ENCODE results near the gene CREB3L4. TPM values are rescaled to one million over a fixed set of nuclear protein-coding genes. Genes with fewer than 3 reads are reported as not detected.
"Not testable (repeated sequence)": the region's sequence is repeated elsewhere in the genome, so short reads cannot be mapped to it uniquely, and the experiment has no call there.

Gene CREB3L4
- total RNA-seq, 1 experiment from 2014 or later: 12.6 TPM

GRCh38 chr1:153981735-153982134 is 14.0 kb downstream of the CREB3L4 start:
- DNase-seq (ENCODE audit: extremely low read depth, low read depth): not testable (repeated sequence)

DNA sequence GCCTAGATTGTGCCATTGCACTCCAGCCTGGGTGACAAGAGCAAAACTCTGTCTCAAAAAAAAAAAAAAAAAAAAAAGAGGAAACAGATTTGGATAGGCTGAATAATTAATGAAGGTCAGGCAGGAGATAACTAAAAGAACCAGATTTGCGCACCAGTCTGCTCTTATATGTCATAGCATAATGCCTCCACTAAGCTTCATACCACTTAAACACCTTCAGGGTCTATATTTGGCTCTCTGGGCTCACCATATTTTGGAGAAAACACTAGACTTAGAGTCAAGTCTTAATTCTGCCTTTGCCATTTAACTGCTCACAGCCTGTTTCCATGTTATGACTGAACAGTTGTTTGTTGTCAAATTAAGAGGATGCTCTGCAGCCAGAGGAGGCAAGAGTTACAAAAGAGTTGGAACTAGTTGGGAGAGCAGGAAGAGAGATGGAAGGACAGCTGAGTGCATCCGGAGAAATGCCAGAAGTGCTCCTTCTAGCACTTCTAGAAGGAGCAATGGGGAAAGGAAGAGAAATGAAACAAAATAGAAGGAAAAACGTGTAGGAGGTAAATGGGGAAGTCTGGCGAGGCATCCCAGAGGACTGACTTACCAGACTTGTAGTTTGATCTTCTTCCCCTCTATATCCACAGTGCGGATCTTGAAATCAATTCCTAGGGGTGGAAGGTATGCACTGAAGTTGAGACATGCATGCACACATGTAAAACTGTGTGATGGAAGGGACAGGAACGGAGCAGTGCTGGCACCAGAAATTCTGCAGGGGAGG is 16.6 kb downstream of the CREB3L4 start:
- DNase-seq (ENCODE audit: extremely low read depth, low read depth): no peak

DNA sequence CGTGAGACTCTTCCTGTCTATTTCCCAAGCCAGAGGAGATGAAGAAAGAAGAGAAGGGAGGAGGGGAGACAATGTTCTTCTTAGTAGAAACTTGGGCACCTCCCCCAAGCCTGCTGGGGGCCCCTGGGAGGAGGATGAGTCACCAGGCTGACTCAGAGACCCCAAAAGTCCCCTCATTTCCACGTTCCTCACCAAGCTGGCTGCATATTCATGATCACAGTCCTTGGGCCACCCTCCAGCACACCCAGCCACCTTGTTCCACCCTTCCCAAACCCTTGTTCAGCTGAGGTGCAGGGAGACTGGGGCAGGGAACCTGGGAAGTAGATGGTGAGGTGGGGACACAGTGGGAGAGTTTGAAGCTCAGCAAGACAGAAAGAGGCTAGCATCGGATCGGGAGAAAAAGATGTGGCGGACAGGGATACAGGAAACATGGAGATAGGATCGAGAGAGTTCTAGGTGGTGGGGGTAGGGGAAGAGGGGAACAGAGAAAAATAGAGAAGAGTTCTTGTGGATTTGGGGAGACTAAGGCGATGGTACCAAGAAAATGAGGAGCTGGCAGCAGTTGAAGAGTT is 17.7 kb downstream of the CREB3L4 start:
- no peak for DNase-seq (ENCODE audit: extremely low read depth, low read depth)

DNA sequence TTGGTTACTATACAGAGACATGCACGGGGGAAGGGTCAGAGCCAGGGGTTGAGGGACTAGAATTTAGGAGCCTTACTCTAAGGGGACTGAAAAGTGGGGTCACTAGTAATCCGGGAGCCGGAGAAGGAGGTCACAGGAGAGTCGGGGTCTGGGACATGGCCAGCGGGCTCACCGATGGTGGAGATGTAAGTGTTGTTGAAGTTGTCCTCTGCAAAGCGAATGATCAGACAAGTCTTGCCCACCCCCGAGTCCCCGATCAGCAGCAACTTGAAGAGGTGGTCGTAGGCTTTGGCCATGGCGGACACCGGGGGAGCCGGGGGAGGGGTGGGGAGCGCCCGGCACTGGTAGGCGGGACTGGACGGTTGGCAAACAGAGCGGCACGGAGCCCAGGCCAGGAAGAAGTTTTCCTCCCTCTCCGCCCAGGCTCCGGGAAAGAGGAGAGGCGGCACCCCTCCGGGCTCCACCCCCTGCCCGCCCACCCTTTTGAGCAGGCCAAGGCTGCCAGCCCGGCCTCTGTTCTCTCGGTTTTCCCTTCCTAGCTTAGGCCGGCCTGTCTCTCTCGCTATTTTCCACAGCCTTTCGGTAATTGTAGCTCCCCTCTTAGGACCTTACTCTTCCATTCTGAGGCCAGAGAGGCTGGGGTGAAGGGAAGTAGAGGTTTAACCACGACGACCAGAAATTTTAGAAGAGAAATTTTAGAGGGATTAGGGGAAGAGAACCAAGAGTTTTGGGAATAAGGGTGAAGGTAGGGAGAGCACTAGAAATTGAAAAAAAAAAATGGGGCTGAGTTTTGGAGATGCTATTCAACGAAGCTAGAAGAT is 18.4 kb downstream of the CREB3L4 start, which contains the start of gene RAB13:
RAB13 (minus strand) TSS at position 399 of the 821 bp plus-strand sequence; CDS start at position 296, 103 bp downstream.
- peak; percentile 87 for DNase-seq (ENCODE audit: extremely low read depth, low read depth)

DNA sequence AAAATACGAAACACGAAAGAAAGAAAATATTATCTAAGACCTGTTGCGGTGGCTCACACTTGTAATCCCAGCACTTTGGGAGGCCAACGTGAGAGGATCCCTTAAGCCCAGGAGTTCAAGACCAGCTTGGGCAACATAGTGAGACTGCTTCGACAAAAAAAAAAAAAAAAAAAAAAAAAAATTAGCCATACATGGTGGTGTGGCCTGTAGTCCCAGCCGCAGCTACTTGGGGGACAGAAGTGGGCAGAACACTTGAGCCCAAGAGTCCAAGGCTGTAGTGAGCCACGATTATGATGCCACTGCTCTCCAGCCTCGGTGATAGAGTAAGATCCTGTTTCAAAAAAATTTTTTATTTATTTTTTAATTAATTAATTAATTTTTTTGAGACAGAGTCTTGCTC is 19.9 kb downstream of the CREB3L4 start:
- DNase-seq (ENCODE audit: extremely low read depth, low read depth): no peak

- peak; percentile 100 for DNase-seq (ENCODE audit: extremely low read depth, low read depth)
Observed at GRCh38 chr1:153990468-153991150, 22.9 kb downstream of the CREB3L4 start, which contains the start of gene RPS27. RPS27 (plus strand) TSS chr1:153990762; CDS start chr1:153990797, 35 bp downstream.

GRCh38 chr1:153991151-153991630 is 23.5 kb downstream of the CREB3L4 start:
- DNase-seq (ENCODE audit: extremely low read depth, low read depth): no peak

GRCh38 chr1:153991806-153992205 is 24.1 kb downstream of the CREB3L4 start:
- DNase-seq (ENCODE audit: extremely low read depth, low read depth): no peak

DNA sequence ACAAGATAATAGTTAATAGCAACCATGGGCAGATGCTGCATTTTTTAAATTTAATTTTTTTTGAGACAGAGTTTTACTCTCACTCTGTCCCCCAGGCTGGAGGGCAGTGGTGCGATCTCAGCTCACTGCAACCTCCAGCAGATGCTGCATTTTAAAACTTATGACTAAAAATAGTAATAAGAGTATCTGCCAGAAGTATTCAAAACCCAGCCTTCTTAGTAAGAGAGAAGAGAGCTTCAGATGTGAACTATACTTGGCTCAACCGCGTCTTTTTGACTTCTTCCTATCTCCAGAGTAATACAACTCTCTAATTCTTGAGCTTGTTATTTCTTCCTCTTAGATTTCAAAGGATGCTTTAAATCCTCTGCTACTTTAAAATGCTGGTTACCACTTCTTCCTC is 27.5 kb downstream of the CREB3L4 start:
- DNase-seq (ENCODE audit: extremely low read depth, low read depth): no peak

DNA sequence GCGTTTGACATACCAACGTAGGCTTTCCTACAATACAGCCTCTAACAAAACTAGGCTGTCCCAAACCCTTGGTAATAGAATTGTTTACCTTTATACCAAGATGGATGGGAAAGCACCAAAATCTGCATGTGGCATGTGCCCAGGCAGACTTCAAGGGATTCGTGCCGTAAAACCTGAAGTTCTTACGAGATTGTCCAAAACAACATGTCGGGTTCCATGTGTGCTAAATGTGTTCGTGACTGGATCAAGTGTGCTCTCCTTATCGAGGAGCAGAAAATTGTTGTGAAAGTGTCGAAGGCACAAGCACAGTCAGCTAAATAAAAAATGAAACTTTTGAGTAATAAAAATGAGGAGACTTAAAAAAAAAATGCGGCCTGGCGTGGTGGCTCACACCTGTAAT is 27.9 kb downstream of the CREB3L4 start:
- DNase-seq (ENCODE audit: extremely low read depth, low read depth): no peak

GRCh38 chr1:153996882-153997281 is 29.2 kb downstream of the CREB3L4 start:
- DNase-seq (ENCODE audit: extremely low read depth, low read depth): not testable (repeated sequence)

DNA sequence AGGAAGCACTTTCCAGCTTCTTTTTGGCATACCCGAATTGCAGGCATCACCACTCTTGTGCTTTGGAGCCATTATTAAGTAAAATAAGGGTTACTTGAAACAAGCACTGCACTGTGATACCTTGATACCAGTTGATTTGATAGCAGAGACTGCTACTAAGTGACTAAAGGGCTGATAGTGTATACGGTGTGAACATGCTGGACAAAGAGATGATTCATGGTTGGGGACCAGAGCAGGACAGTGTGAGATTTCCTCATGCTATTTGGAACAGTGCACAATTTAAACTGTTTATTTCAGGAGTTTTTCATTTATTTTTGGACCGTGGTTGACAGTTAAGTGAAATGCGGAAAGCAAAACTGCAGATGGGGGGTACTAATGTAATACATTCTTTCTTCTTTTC is 32.7 kb downstream of the CREB3L4 start:
- DNase-seq (ENCODE audit: extremely low read depth, low read depth): no peak

- DNase-seq (ENCODE audit: extremely low read depth, low read depth): no peak
Observed at GRCh38 chr1:154006136-154006535, 38.4 kb downstream of the CREB3L4 start.

DNA sequence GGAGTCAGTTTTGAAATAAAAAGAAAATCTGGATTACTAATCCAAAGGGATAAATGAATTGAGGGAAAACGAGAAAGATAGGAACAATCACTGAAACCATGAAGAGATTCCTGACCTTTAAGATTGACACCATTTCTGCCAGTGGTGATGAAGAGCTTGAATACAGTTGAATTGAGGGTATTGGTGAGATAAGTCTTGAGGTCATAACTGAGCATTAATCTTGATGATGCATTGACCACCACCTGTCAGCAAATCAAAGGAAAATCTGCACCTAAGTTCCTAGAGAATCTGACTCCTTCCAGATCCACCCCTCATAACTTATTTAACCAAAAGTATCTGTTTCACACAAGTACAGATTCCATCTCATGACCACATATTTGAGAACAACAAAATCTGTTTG is 44.4 kb downstream of the CREB3L4 start:
- DNase-seq (ENCODE audit: extremely low read depth, low read depth): no peak

GRCh38 chr1:154012543-154012942 is 44.8 kb downstream of the CREB3L4 start:
- not testable (repeated sequence) for DNase-seq (ENCODE audit: extremely low read depth, low read depth)

GRCh38 chr1:154014154-154014907 is 46.6 kb downstream of the CREB3L4 start:
- DNase-seq (ENCODE audit: extremely low read depth, low read depth): no peak

- DNase-seq (ENCODE audit: extremely low read depth, low read depth): no peak
Observed at GRCh38 chr1:154019269-154019668, 51.6 kb downstream of the CREB3L4 start.

- DNase-seq (ENCODE audit: extremely low read depth, low read depth): no peak
Observed at GRCh38 chr1:154019940-154020339, 52.2 kb downstream of the CREB3L4 start.

Measured in NCI-H460 (cell line).